GM21786 (cell line): ENCODE measurements around the gene PEX14.

Source experiments
- ATAC-seq: cut with Tn5 transposase; IDR thresholded peaks from one replicate; pipeline ENCODE4 v1.9.1; 2021; ENCODE audit not compliant: unreplicated experiment

PEX14 gene

GRCh38 chr1:10539411-10540043 lies 64.8 kb downstream of the PEX14 start:
- ATAC-seq: no peak

- ATAC-seq: no peak
Observed at GRCh38 chr1:10540277-10541005, 65.7 kb downstream of the PEX14 start.

GRCh38 chr1:10541286-10541685 lies 66.5 kb downstream of the PEX14 start:
- no peak for ATAC-seq

GRCh38 chr1:10544239-10544638 lies 69.5 kb downstream of the PEX14 start:
- ATAC-seq: no peak

GRCh38 chr1:10546896-10547295 lies 72.1 kb downstream of the PEX14 start:
- ATAC-seq: no peak

- no peak for ATAC-seq
Observed at GRCh38 chr1:10549904-10550664, 75.3 kb downstream of the PEX14 start.

GRCh38 chr1:10553118-10553517 lies 78.4 kb downstream of the PEX14 start:
- no peak for ATAC-seq

GRCh38 chr1:10555635-10556429 lies 81.1 kb downstream of the PEX14 start:
- no peak for ATAC-seq

- ATAC-seq: no peak
Observed at GRCh38 chr1:10556430-10557005, 81.8 kb downstream of the PEX14 start.

GRCh38 chr1:10557714-10558113 lies 83.0 kb downstream of the PEX14 start:
- no peak for ATAC-seq

GRCh38 chr1:10559386-10559785 lies 84.6 kb downstream of the PEX14 start:
- no peak for ATAC-seq

- no peak for ATAC-seq
Observed at GRCh38 chr1:10561497-10561896, 86.7 kb downstream of the PEX14 start.

- no peak for ATAC-seq
Observed at GRCh38 chr1:10561955-10562354, 87.2 kb downstream of the PEX14 start.

GRCh38 chr1:10564063-10564462 lies 89.3 kb downstream of the PEX14 start:
- ATAC-seq: no peak

GRCh38 chr1:10569531-10569930 lies 94.8 kb downstream of the PEX14 start:
- ATAC-seq: no peak

- no peak for ATAC-seq
Observed at GRCh38 chr1:10575616-10576015, 100.9 kb downstream of the PEX14 start.

- no peak for ATAC-seq
Observed at GRCh38 chr1:10578070-10578469, 103.3 kb downstream of the PEX14 start.

GRCh38 chr1:10583641-10584040 lies 108.9 kb downstream of the PEX14 start:
- no peak for ATAC-seq

GRCh38 chr1:10585242-10585641 lies 110.5 kb downstream of the PEX14 start:
- ATAC-seq: no peak

GRCh38 chr1:10586125-10586524 lies 111.4 kb downstream of the PEX14 start:
- ATAC-seq: no peak

- no peak for ATAC-seq
Observed at GRCh38 chr1:10588640-10589039, 113.9 kb downstream of the PEX14 start.
